ENCODE results near the gene TCF19. TPM values are rescaled to one million over a fixed set of nuclear protein-coding genes. Genes with fewer than 3 reads are reported as not detected.

TCF19 gene
- total and polyA plus RNA-seq, 2 donors (not counting 3 experiments of a cell fraction or from before 2014, with no cell fraction given), result 13.9 to 31.7 TPM

DNA sequence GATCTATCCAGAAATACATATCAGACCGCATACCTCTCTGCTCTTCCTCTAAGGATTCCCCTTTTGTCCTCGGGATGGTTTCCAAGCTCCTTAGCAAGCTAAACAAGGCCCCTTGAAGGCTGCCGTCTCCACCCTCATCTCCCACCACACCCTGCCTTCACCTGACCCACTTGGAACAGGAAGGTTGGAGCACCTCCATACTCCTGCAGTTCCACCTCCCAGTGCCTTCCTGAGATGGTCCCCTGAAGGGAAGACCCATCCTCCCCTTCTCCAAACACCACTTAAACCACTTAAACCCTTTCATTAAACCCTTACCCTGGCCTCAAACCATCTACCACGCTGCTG lies 20.6 kb downstream of the TCF19 start:
- no peaks in the 10 kb centered on the region for H3K36me3 ChIP-seq (ENCODE audit: control insufficient read depth in 2 of 2, extremely low read depth in 1 of 2, insufficient read depth in 2 of 2, low read length in 2 of 2)
- no peak for FAIRE-seq

More for the DNA sequence above, 20.6 kb downstream of the TCF19 start:
- Histone ChIP-seq H3K4me1 (ENCODE audit: control insufficient read depth, extremely low read depth, insufficient read depth, low read length) (peaks cover 6% of the 10 kb centered on the region), H3K9me1 (replicated peaks; ENCODE audit: control insufficient read depth, extremely low read depth, insufficient read depth, low read length) (no peaks in the 10 kb centered on the region), H3K9me3 (replicated peaks; ENCODE audit: control insufficient read depth, insufficient read depth, low read length) (no peaks in the 10 kb centered on the region), H4K20me1 (replicated peaks; ENCODE audit: control insufficient read depth, extremely low read depth, insufficient read depth, low read length) (no peaks in the 10 kb centered on the region), H3K79me2 (ENCODE audit: control insufficient read depth, insufficient read depth, low read length) (no peaks in the 10 kb centered on the region), H3K4me2 (ENCODE audit: insufficient read depth, low read length) (no peak overlapping the region), H3K27me3 (ENCODE audit: control insufficient read depth in 2 of 2, insufficient read depth in 2 of 2, low read length in 2 of 2) (no peaks in the 10 kb centered on the region), H2AFZ (ENCODE audit: low read depth, low read length) (peak overlapping the region; percentile 47), H3K27ac (ENCODE audit: insufficient read depth, low read depth, low read length) (no peak overlapping the region), H3K9ac (replicated peaks; ENCODE audit: extremely low read depth, insufficient read depth, low read length) (no peak overlapping the region), H3K4me3 (replicated peaks in 1 of 3; ENCODE audit: insufficient read depth in 1 of 3, low read depth in 1 of 3, low read length in 3 of 3) (no peak overlapping the region)
- dilution Hi-C loops (cut with MboI; ENCODE audit: extremely low pct_ligation_motif_present, low sequenced_read_pairs), result no loop called here
- intact Hi-C loops (cut with micrococcal nuclease), result no loop called here
- no peak for DNase-seq (ENCODE audit: low read depth, low spot score)
- CTCF ChIA-PET, result interaction anchor here (1.2 to 2.9 kb wide), 2 partner anchors 13 to 42 kb away, joined by 3 to 12 read pairs; no protein-coding TSS in a partner anchor
- TF ChIP-seq, protein P1, sequence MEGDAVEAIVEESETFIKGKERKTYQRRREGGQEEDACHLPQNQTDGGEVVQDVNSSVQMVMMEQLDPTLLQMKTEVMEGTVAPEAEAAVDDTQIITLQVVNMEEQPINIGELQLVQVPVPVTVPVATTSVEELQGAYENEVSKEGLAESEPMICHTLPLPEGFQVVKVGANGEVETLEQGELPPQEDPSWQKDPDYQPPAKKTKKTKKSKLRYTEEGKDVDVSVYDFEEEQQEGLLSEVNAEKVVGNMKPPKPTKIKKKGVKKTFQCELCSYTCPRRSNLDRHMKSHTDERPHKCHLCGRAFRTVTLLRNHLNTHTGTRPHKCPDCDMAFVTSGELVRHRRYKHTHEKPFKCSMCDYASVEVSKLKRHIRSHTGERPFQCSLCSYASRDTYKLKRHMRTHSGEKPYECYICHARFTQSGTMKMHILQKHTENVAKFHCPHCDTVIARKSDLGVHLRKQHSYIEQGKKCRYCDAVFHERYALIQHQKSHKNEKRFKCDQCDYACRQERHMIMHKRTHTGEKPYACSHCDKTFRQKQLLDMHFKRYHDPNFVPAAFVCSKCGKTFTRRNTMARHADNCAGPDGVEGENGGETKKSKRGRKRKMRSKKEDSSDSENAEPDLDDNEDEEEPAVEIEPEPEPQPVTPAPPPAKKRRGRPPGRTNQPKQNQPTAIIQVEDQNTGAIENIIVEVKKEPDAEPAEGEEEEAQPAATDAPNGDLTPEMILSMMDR (IDR thresholded peaks at IDR 0.05; ENCODE audit: extremely low read depth in 1 of 2, insufficient read depth in 1 of 2, low read depth in 1 of 2, low read length in 2 of 2), result no peak
- TF ChIP-seq, protein P2, sequence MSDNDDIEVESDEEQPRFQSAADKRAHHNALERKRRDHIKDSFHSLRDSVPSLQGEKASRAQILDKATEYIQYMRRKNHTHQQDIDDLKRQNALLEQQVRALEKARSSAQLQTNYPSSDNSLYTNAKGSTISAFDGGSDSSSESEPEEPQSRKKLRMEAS (IDR thresholded peaks at IDR 0.05; ENCODE audit: insufficient read depth, insufficient read length), result no peak
- TF ChIP-seq JUN (IDR thresholded peaks at IDR 0.05; ENCODE audit: borderline replicate concordance, insufficient read depth, insufficient read length, low read depth) (no peak), EZH2 (IDR thresholded peaks at IDR 0.05; ENCODE audit: borderline replicate concordance, low read depth, low read length, severe bottlenecking) (no peak), FOS (IDR thresholded peaks at IDR 0.05; ENCODE audit: borderline replicate concordance, insufficient read depth, low read length) (no peak), GATA2 (IDR thresholded peaks at IDR 0.05; ENCODE audit: insufficient read depth, insufficient read length, low read depth, low read length) (no peak), MYC (IDR thresholded peaks at IDR 0.05; ENCODE audit: low read depth, low read length) (no peak), POLR2AphosphoS5 (IDR thresholded peaks at IDR 0.05; ENCODE audit: insufficient read depth, low read depth, low read length) (no peak), POLR2A (IDR thresholded peaks at IDR 0.05; ENCODE audit: low read depth, low read length) (no peak)
- POLR2A ChIA-PET, result no interaction called here
- BruUV-seq (replicated peaks), result no TSS peak

All from endothelial cell of umbilical vein (primary cell).